HEK293 (cell line): ENCODE data around the gene ADIG.

Source experiments
- GLI4 ChIP-seq: fragments of 450-650 bp; formaldehyde crosslinking; IDR thresholded peaks from 2 replicates; pipeline ENCODE4 v1.5.1; 2016; ENCODE audit warnings: missing biosample characterization, missing genetic modification characterization
- GLIS1 ChIP-seq: fragments of 450-650 bp; formaldehyde crosslinking; IDR thresholded peaks from 2 replicates; pipeline ENCODE4 v1.5.1; 2016; ENCODE audit warnings: missing biosample characterization, missing genetic modification characterization
- KLF10 ChIP-seq: fragments of 450-650 bp; IDR thresholded peaks from 2 replicates; pipeline ENCODE4 v1.5.1; 2018; ENCODE audit warnings: missing biosample characterization, mild to moderate bottlenecking, missing genetic modification characterization
- MZF1 ChIP-seq: fragments of 450-650 bp; formaldehyde crosslinking; IDR thresholded peaks from 2 replicates; pipeline ENCODE4 v1.5.1; 2017; ENCODE audit warnings: missing biosample characterization, missing genetic modification characterization, borderline replicate concordance
- PRDM1 ChIP-seq: fragments of 450-650 bp; formaldehyde crosslinking; IDR thresholded peaks from 2 replicates; pipeline ENCODE4; 2016; ENCODE audit warnings: missing biosample characterization, missing genetic modification characterization
- REPIN1 ChIP-seq: fragments of 450-650 bp; formaldehyde crosslinking; IDR thresholded peaks from 2 replicates; pipeline ENCODE4 v1.5.1; 2017; ENCODE audit warnings: missing biosample characterization, missing genetic modification characterization, low read depth
- WT1 ChIP-seq: fragments of 450-650 bp; formaldehyde crosslinking; IDR thresholded peaks from 2 replicates; pipeline ENCODE4 v1.5.1; 2016; ENCODE audit warnings: missing biosample characterization, missing genetic modification characterization
- ZNF132 ChIP-seq: fragments of 450-650 bp; formaldehyde crosslinking; IDR thresholded peaks from 2 replicates; pipeline ENCODE4 v1.5.1; 2017; ENCODE audit warnings: missing biosample characterization, missing genetic modification characterization, borderline replicate concordance
- ZNF175 ChIP-seq: fragments of 450-650 bp; formaldehyde crosslinking; IDR thresholded peaks from 2 replicates; pipeline ENCODE4 v1.5.1; 2016; ENCODE audit warnings: missing biosample characterization, missing genetic modification characterization
- ZNF19 ChIP-seq: fragments of 450-650 bp; formaldehyde crosslinking; IDR thresholded peaks from 2 replicates; pipeline ENCODE4; 2016; ENCODE audit warnings: missing biosample characterization, missing genetic modification characterization, low read depth
- ZNF214 ChIP-seq: fragments of 450-650 bp; formaldehyde crosslinking; IDR thresholded peaks from 2 replicates; pipeline ENCODE4 v1.5.1; 2017; ENCODE audit warnings: missing biosample characterization, mild to moderate bottlenecking, missing genetic modification characterization, borderline replicate concordance
- ZNF223 ChIP-seq: fragments of 450-650 bp; formaldehyde crosslinking; IDR thresholded peaks from 2 replicates; pipeline ENCODE4 v1.5.1; 2016; ENCODE audit warnings: missing biosample characterization, missing genetic modification characterization
- ZNF416 ChIP-seq: fragments of 450-650 bp; formaldehyde crosslinking; IDR thresholded peaks from 2 replicates; pipeline ENCODE4 v1.5.1; 2016; ENCODE audit warnings: missing biosample characterization, missing genetic modification characterization
- ZNF433 ChIP-seq: fragments of 450-650 bp; formaldehyde crosslinking; IDR thresholded peaks from 2 replicates; pipeline ENCODE4 v1.5.1; 2016; ENCODE audit warnings: missing biosample characterization, missing genetic modification characterization, low read depth
- ZNF677 ChIP-seq: fragments of 450-650 bp; IDR thresholded peaks from 2 replicates; pipeline ENCODE4 v1.5.0; 2018; ENCODE audit warnings: missing biosample characterization, mild to moderate bottlenecking, missing genetic modification characterization, moderate library complexity
- ZNF701 ChIP-seq: fragments of 450-650 bp; formaldehyde crosslinking; IDR thresholded peaks from 2 replicates; pipeline ENCODE4 v1.5.1; 2016; ENCODE audit warnings: missing biosample characterization, missing genetic modification characterization
- ZNF776 ChIP-seq: fragments of 450-650 bp; formaldehyde crosslinking; IDR thresholded peaks from 2 replicates; pipeline ENCODE4 v1.5.0; 2017; ENCODE audit warnings: missing biosample characterization, missing genetic modification characterization, borderline replicate concordance
- ZNF791 ChIP-seq: fragments of 450-650 bp; formaldehyde crosslinking; IDR thresholded peaks from 2 replicates; pipeline ENCODE4 v1.5.1; 2016; ENCODE audit warnings: missing biosample characterization, missing genetic modification characterization
- TF ChIP-seq, protein P1 (sequence below): fragments of 450-650 bp; formaldehyde crosslinking; IDR thresholded peaks from 2 replicates; pipeline ENCODE4 v1.5.1; 2017; ENCODE audit warnings: missing biosample characterization, missing genetic modification characterization
- TF ChIP-seq, protein P2 (sequence below): fragments of 450-650 bp; formaldehyde crosslinking; IDR thresholded peaks from 2 replicates; pipeline ENCODE4 v1.5.1; 2016; ENCODE audit warnings: missing biosample characterization, missing genetic modification characterization
- TF ChIP-seq, protein P3 (sequence below): fragments of 450-650 bp; formaldehyde crosslinking; IDR thresholded peaks from 2 replicates; pipeline ENCODE4 v1.5.1; 2016; ENCODE audit warnings: missing biosample characterization, missing genetic modification characterization
- TF ChIP-seq, protein P4 (sequence below): fragments of 450-650 bp; formaldehyde crosslinking; IDR thresholded peaks from 2 replicates; pipeline ENCODE4 v1.5.1; 2016; ENCODE audit warnings: missing biosample characterization, missing genetic modification characterization, borderline replicate concordance
- TF ChIP-seq, protein P5 (sequence below): fragments of 450-650 bp; formaldehyde crosslinking; IDR thresholded peaks from 2 replicates; pipeline ENCODE4 v1.5.1; 2017; ENCODE audit warnings: missing biosample characterization, missing genetic modification characterization

ADIG gene

DNA sequence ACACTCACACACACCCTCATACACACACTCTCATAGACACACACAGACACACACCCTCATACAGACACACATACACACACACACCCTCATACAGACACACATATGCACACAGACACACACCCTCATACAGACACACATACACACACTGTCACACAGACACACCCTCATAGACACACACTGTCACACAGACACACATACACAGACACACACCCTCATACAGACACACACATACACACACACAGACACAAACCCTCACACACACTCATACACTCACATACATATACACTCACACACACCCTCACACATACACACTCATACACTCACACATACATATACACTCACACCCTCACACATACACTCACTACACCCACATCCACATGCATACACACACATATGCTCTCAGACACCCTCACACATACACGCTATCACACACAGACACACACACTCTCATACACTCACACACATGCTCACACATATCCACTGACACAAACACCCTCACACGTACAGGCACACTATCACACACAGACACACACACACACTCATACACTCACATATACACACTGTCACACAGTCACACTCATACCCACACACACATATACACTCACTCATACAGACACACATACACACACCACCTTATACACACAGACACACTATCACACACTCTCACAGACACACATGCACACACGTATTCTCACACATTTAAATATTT lies 9.1 kb downstream of the ADIG start (continued):
- TF ChIP-seq ZNF701 (tag by site-specific recombination) (no peak), ZNF19 (tag by site-specific recombination) (no peak), ZNF791 (tag by site-specific recombination) (0 out of 2 replicates have a peak, but pooled peaks have one; percentile 7), GLIS1 (tag by site-specific recombination) (no peak), ZNF677 (tag by site-specific recombination) (no peak), MZF1 (tag by site-specific recombination) (no peak), ZNF416 (tag by site-specific recombination) (no peak), ZNF214 (no peak), KLF10 (tag by site-specific recombination) (no peak), WT1 (tag by site-specific recombination) (no peak), ZNF132 (tag by site-specific recombination) (no peak), PRDM1 (tag by site-specific recombination) (no peak), ZNF433 (tag by site-specific recombination) (no peak), ZNF223 (tag by site-specific recombination) (no peak), ZNF776 (tag by site-specific recombination) (0 out of 2 replicates have a peak, but pooled peaks have one; percentile 59), GLI4 (tag by site-specific recombination) (no peak), ZNF175 (tag by site-specific recombination) (peak; percentile 6; the same call in 1 of the 2 replicates), REPIN1 (tag by site-specific recombination) (no peak)
- TF ChIP-seq, protein P1, sequence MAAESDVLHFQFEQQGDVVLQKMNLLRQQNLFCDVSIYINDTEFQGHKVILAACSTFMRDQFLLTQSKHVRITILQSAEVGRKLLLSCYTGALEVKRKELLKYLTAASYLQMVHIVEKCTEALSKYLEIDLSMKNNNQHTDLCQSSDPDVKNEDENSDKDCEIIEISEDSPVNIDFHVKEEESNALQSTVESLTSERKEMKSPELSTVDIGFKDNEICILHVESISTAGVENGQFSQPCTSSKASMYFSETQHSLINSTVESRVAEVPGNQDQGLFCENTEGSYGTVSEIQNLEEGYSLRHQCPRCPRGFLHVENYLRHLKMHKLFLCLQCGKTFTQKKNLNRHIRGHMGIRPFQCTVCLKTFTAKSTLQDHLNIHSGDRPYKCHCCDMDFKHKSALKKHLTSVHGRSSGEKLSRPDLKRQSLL (tag by site-specific recombination): no peak
- TF ChIP-seq, protein P2, sequence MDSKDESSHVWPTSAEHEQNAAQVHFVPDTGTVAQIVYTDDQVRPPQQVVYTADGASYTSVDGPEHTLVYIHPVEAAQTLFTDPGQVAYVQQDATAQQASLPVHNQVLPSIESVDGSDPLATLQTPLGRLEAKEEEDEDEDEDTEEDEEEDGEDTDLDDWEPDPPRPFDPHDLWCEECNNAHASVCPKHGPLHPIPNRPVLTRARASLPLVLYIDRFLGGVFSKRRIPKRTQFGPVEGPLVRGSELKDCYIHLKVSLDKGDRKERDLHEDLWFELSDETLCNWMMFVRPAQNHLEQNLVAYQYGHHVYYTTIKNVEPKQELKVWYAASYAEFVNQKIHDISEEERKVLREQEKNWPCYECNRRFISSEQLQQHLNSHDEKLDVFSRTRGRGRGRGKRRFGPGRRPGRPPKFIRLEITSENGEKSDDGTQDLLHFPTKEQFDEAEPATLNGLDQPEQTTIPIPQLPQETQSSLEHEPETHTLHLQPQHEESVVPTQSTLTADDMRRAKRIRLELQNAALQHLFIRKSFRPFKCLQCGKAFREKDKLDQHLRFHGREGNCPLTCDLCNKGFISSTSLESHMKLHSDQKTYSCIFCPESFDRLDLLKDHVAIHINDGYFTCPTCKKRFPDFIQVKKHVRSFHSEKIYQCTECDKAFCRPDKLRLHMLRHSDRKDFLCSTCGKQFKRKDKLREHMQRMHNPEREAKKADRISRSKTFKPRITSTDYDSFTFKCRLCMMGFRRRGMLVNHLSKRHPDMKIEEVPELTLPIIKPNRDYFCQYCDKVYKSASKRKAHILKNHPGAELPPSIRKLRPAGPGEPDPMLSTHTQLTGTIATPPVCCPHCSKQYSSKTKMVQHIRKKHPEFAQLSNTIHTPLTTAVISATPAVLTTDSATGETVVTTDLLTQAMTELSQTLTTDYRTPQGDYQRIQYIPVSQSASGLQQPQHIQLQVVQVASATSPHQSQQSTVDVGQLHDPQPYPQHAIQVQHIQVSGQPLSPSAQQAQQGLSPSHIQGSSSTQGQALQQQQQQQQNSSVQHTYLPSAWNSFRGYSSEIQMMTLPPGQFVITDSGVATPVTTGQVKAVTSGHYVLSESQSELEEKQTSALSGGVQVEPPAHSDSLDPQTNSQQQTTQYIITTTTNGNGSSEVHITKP (tag by site-specific recombination): no peak
- TF ChIP-seq, protein P3, sequence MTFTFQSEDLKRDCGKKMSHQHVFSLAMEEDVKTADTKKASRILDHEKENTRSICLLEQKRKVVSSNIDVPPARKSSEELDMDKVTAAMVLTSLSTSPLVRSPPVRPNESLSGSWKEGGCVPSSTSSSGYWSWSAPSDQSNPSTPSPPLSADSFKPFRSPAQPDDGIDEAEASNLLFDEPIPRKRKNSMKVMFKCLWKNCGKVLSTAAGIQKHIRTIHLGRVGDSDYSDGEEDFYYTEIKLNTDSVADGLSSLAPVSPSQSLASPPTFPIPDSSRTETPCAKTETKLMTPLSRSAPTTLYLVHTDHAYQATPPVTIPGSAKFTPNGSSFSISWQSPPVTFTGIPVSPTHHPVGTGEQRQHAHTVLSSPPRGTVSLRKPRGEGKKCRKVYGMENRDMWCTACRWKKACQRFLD (tag by site-specific recombination): no peak
- TF ChIP-seq, protein P4, sequence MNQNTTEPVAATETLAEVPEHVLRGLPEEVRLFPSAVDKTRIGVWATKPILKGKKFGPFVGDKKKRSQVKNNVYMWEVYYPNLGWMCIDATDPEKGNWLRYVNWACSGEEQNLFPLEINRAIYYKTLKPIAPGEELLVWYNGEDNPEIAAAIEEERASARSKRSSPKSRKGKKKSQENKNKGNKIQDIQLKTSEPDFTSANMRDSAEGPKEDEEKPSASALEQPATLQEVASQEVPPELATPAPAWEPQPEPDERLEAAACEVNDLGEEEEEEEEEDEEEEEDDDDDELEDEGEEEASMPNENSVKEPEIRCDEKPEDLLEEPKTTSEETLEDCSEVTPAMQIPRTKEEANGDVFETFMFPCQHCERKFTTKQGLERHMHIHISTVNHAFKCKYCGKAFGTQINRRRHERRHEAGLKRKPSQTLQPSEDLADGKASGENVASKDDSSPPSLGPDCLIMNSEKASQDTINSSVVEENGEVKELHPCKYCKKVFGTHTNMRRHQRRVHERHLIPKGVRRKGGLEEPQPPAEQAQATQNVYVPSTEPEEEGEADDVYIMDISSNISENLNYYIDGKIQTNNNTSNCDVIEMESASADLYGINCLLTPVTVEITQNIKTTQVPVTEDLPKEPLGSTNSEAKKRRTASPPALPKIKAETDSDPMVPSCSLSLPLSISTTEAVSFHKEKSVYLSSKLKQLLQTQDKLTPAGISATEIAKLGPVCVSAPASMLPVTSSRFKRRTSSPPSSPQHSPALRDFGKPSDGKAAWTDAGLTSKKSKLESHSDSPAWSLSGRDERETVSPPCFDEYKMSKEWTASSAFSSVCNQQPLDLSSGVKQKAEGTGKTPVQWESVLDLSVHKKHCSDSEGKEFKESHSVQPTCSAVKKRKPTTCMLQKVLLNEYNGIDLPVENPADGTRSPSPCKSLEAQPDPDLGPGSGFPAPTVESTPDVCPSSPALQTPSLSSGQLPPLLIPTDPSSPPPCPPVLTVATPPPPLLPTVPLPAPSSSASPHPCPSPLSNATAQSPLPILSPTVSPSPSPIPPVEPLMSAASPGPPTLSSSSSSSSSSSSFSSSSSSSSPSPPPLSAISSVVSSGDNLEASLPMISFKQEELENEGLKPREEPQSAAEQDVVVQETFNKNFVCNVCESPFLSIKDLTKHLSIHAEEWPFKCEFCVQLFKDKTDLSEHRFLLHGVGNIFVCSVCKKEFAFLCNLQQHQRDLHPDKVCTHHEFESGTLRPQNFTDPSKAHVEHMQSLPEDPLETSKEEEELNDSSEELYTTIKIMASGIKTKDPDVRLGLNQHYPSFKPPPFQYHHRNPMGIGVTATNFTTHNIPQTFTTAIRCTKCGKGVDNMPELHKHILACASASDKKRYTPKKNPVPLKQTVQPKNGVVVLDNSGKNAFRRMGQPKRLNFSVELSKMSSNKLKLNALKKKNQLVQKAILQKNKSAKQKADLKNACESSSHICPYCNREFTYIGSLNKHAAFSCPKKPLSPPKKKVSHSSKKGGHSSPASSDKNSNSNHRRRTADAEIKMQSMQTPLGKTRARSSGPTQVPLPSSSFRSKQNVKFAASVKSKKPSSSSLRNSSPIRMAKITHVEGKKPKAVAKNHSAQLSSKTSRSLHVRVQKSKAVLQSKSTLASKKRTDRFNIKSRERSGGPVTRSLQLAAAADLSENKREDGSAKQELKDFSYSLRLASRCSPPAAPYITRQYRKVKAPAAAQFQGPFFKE (tag by site-specific recombination): no peak
- TF ChIP-seq, protein P5, sequence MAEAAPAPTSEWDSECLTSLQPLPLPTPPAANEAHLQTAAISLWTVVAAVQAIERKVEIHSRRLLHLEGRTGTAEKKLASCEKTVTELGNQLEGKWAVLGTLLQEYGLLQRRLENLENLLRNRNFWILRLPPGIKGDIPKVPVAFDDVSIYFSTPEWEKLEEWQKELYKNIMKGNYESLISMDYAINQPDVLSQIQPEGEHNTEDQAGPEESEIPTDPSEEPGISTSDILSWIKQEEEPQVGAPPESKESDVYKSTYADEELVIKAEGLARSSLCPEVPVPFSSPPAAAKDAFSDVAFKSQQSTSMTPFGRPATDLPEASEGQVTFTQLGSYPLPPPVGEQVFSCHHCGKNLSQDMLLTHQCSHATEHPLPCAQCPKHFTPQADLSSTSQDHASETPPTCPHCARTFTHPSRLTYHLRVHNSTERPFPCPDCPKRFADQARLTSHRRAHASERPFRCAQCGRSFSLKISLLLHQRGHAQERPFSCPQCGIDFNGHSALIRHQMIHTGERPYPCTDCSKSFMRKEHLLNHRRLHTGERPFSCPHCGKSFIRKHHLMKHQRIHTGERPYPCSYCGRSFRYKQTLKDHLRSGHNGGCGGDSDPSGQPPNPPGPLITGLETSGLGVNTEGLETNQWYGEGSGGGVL (tag by site-specific recombination): 0 out of 2 replicates have a peak, but pooled peaks have one; percentile 24
